Skeletal muscle tissue (tissue), 4 donors: ENCODE results near the gene SLC4A4. TPM values are rescaled to one million over a fixed set of nuclear protein-coding genes. Genes with fewer than 3 reads are reported as not detected.

Source experiments
- H3K27ac ChIP-seq: one replicate; pipeline ENCODE4 v1.7.0; 2013; ENCODE audit warnings: mild to moderate bottlenecking, low read depth, low read length, inconsistent platforms
- H3K27me3 ChIP-seq, 3 donors: one replicate each; pipeline ENCODE4 v1.7.0; 2013; ENCODE audit warnings: low read length in 3 of 3; ENCODE audit not compliant: control insufficient read depth in 3 of 3, insufficient read depth in 3 of 3
- H3K36me3 ChIP-seq, 3 donors: one replicate each; pipeline ENCODE4 v1.7.0; 2013; ENCODE audit warnings: low read length in 3 of 3; ENCODE audit not compliant: control insufficient read depth in 3 of 3, insufficient read depth in 3 of 3
- H3K4me1 ChIP-seq, 3 donors: one replicate each; pipeline ENCODE4 v1.7.0; 2013; ENCODE audit warnings: low read length in 3 of 3, mild to moderate bottlenecking in 3 of 3; ENCODE audit not compliant: control insufficient read depth in 3 of 3, insufficient read depth in 3 of 3
- H3K4me3 ChIP-seq, 3 donors: one replicate each; pipeline ENCODE4 v1.7.0; 2013; ENCODE audit warnings: low read length in 3 of 3
- H3K9ac ChIP-seq, 3 donors: one replicate each; pipeline ENCODE4 v1.7.0; 2013; ENCODE audit warnings: low read length in 3 of 3, mild to moderate bottlenecking in 3 of 3, moderate library complexity in 2 of 3, low read depth in 1 of 3
- H3K9me3 ChIP-seq, 3 donors: one replicate each; pipeline ENCODE4 v1.7.0; 2013; ENCODE audit warnings: low read length in 3 of 3; ENCODE audit not compliant: control insufficient read depth in 3 of 3
- total RNA-seq: library from RNA; depleted of rRNA; stranded (reverse); fragments of >200 nt; gene quantifications from one replicate; pipeline ENCODE4 v1.2.3, GENCODE V29; 2014
- donor health status: Osteomylitis.

Gene SLC4A4
- total RNA-seq, 1 donor from 2014 or later: 13.0 TPM

- H3K9ac ChIP-seq: no peak overlapping the region
- no peak overlapping the region for H3K27ac ChIP-seq
- H3K4me1 ChIP-seq: no peaks in the 10 kb centered on the region
- H3K9me3 ChIP-seq: no peaks in the 10 kb centered on the region
- no peaks in the 10 kb centered on the region for H3K36me3 ChIP-seq
- H3K4me3 ChIP-seq: no peak overlapping the region
- no peaks in the 10 kb centered on the region for H3K27me3 ChIP-seq
Measured at GRCh38 chr4:71303850-71304249, 35.0 kb upstream of the SLC4A4 start.

- no peaks in the 10 kb centered on the region for H3K4me1 ChIP-seq
- H3K36me3 ChIP-seq: no peaks in the 10 kb centered on the region
- H3K27me3 ChIP-seq: no peaks in the 10 kb centered on the region
- H3K27ac ChIP-seq: no peak overlapping the region
- H3K9me3 ChIP-seq: no peaks in the 10 kb centered on the region
- no peak overlapping the region for H3K4me3 ChIP-seq
- no peak overlapping the region for H3K9ac ChIP-seq
Measured at GRCh38 chr4:71304289-71304850, 34.5 kb upstream of the SLC4A4 start.

GRCh38 chr4:71307729-71308128, 31.1 kb upstream of the SLC4A4 start:
- H3K4me3 ChIP-seq: no peak overlapping the region
- no peaks in the 10 kb centered on the region for H3K27me3 ChIP-seq
- H3K36me3 ChIP-seq: no peaks in the 10 kb centered on the region
- H3K4me1 ChIP-seq: no peaks in the 10 kb centered on the region
- no peak overlapping the region for H3K9ac ChIP-seq
- H3K9me3 ChIP-seq: no peaks in the 10 kb centered on the region
- no peak overlapping the region for H3K27ac ChIP-seq

- no peaks in the 10 kb centered on the region for H3K9me3 ChIP-seq
- no peak overlapping the region for H3K4me3 ChIP-seq
- no peak overlapping the region for H3K9ac ChIP-seq
- no peak overlapping the region for H3K27ac ChIP-seq
- no peaks in the 10 kb centered on the region for H3K27me3 ChIP-seq
- H3K36me3 ChIP-seq: no peaks in the 10 kb centered on the region
- H3K4me1 ChIP-seq: no peaks in the 10 kb centered on the region
Measured at GRCh38 chr4:71322425-71322824, 16.4 kb upstream of the SLC4A4 start.

- H3K4me3 ChIP-seq: no peak overlapping the region
- no peaks in the 10 kb centered on the region for H3K27me3 ChIP-seq
- no peaks in the 10 kb centered on the region for H3K36me3 ChIP-seq
- no peak overlapping the region for H3K27ac ChIP-seq
- no peak overlapping the region for H3K9ac ChIP-seq
- H3K4me1 ChIP-seq: no peaks in the 10 kb centered on the region
- H3K9me3 ChIP-seq: no peaks in the 10 kb centered on the region
Measured at GRCh38 chr4:71333368-71333767, 5.5 kb upstream of the SLC4A4 start.

- Histone ChIP-seq H3K9me3 (no peaks in the 10 kb centered on the region), H3K36me3 (no peaks in the 10 kb centered on the region), H3K4me1 (no peaks in the 10 kb centered on the region), H3K27ac (no peak overlapping the region), H3K4me3 (no peak overlapping the region), H3K9ac (no peak overlapping the region), H3K27me3 (no peaks in the 10 kb centered on the region)
Measured at GRCh38 chr4:71333960-71334359, 4.9 kb upstream of the SLC4A4 start.

GRCh38 chr4:71334465-71334882, 4.3 kb upstream of the SLC4A4 start:
- no peak overlapping the region for H3K27ac ChIP-seq
- H3K36me3 ChIP-seq: no peaks in the 10 kb centered on the region
- no peak overlapping the region for H3K4me3 ChIP-seq
- H3K27me3 ChIP-seq: no peaks in the 10 kb centered on the region
- no peak overlapping the region for H3K9ac ChIP-seq
- no peaks in the 10 kb centered on the region for H3K9me3 ChIP-seq
- no peaks in the 10 kb centered on the region for H3K4me1 ChIP-seq

GRCh38 chr4:71343670-71344466, 5.0 kb downstream of the SLC4A4 start:
- no peaks in the 10 kb centered on the region for H3K27me3 ChIP-seq
- no peaks in the 10 kb centered on the region for H3K4me1 ChIP-seq
- no peak overlapping the region for H3K27ac ChIP-seq
- H3K9me3 ChIP-seq: no peaks in the 10 kb centered on the region
- H3K4me3 ChIP-seq: no peak overlapping the region
- H3K9ac ChIP-seq: no peak overlapping the region
- no peaks in the 10 kb centered on the region for H3K36me3 ChIP-seq

- Histone ChIP-seq H3K36me3 (peaks cover 0 to 6% (median 3%) of the 10 kb centered on the region in 3 donors), H3K4me3 (no peak overlapping the region), H3K27me3 (no peaks in the 10 kb centered on the region), H3K9ac (no peak overlapping the region), H3K27ac (no peak overlapping the region), H3K9me3 (no peaks in the 10 kb centered on the region), H3K4me1 (no peaks in the 10 kb centered on the region)
Measured at GRCh38 chr4:71346710-71347109, 7.9 kb downstream of the SLC4A4 start.

GRCh38 chr4:71348586-71348985, 9.8 kb downstream of the SLC4A4 start:
- H3K4me3 ChIP-seq: no peak overlapping the region
- H3K27me3 ChIP-seq: no peaks in the 10 kb centered on the region
- H3K4me1 ChIP-seq: no peaks in the 10 kb centered on the region

More at GRCh38 chr4:71348586-71348985, 9.8 kb downstream of the SLC4A4 start:
- Histone ChIP-seq H3K27ac (no peak overlapping the region), H3K9ac (no peak overlapping the region), H3K36me3 (peaks cover 0 to 6% (median 3%) of the 10 kb centered on the region in 3 donors), H3K9me3 (no peaks in the 10 kb centered on the region)
